Endodermal cell (in vitro differentiated cells): ENCODE results near the gene RTP2. TPM values are rescaled to one million over a fixed set of nuclear protein-coding genes. Genes with fewer than 3 reads are reported as not detected.

Experiments used
- DNase-seq: peaks from one replicate; pipeline ENCODE4 v3.0.0-alpha.2; 2017
- H3K27ac ChIP-seq: 2 replicates; pipeline ENCODE4 v1.5.1; 2013; ENCODE audit warnings: mild to moderate bottlenecking, low read depth, low read length, moderate library complexity
- H3K27me3 ChIP-seq: 2 replicates; pipeline ENCODE4 v1.6.1; 2013; ENCODE audit warnings: mild to moderate bottlenecking, low read length, moderate library complexity; ENCODE audit not compliant: insufficient read depth, control insufficient read depth, poor library complexity, severe bottlenecking
- H3K36me3 ChIP-seq: 2 replicates; pipeline ENCODE4 v1.7.0; 2013; ENCODE audit warnings: mild to moderate bottlenecking, low read length, moderate library complexity; ENCODE audit not compliant: control insufficient read depth, insufficient read depth
- H3K4me1 ChIP-seq: one replicate; pipeline ENCODE4 v1.7.0; 2013; ENCODE audit warnings: low read length; ENCODE audit not compliant: control insufficient read depth, insufficient read depth
- H3K4me3 ChIP-seq: 2 replicates; pipeline ENCODE4 v1.5.1; 2013; ENCODE audit warnings: mild to moderate bottlenecking, low read length, moderate library complexity
- H3K9ac ChIP-seq: 2 replicates; pipeline ENCODE4 v1.6.1; 2013; ENCODE audit warnings: mild to moderate bottlenecking, low read length, moderate library complexity; ENCODE audit not compliant: poor library complexity, severe bottlenecking; ENCODE audit errors: extremely low read depth
- H3K9me3 ChIP-seq: 2 replicates; pipeline ENCODE4 v1.6.1; 2013; ENCODE audit warnings: mild to moderate bottlenecking, low read length, moderate library complexity; ENCODE audit not compliant: control insufficient read depth
- H3K27ac Mint-ChIP-seq: 2 replicates; pipeline ENCODE4 v1.8.0; 2020; ENCODE audit warnings: mixed read lengths
- H3K27me3 Mint-ChIP-seq: 2 replicates; pipeline ENCODE4 v1.8.0; 2021; ENCODE audit warnings: mild to moderate bottlenecking, mixed read lengths; ENCODE audit not compliant: insufficient read depth
- H3K36me3 Mint-ChIP-seq: 2 replicates; pipeline ENCODE4 v1.8.0; 2020; ENCODE audit warnings: low read depth, mixed read lengths
- H3K4me1 Mint-ChIP-seq: 2 replicates; pipeline ENCODE4 v1.8.0; 2020; ENCODE audit warnings: mixed read lengths
- H3K4me3 Mint-ChIP-seq: 2 replicates; pipeline ENCODE4 v1.8.0; 2020; ENCODE audit warnings: mild to moderate bottlenecking, moderate library complexity, mixed read lengths
- H3K9me3 Mint-ChIP-seq: 2 replicates; pipeline ENCODE4 v1.8.0; 2020; ENCODE audit warnings: mild to moderate bottlenecking, mixed read lengths
- WGBS, 2 experiments: methylation state at CpG; one replicate each; pipeline versions ENCODE4 v1.1.5 to v1.1.7; 2013; ENCODE audit warnings: missing lambda C conversion rate in 2 of 2, mixed read lengths in 1 of 2; ENCODE audit not compliant: insufficient coverage in 1 of 2, insufficient read length in 1 of 2; 5-methylcytosine and 5-hydroxymethylcytosine counted together
- total RNA-seq, 2 donors: library from RNA; stranded (reverse); fragmentation: NEBNext Ultra II Directional in 1 of 2; extraction: Animal tissue kit (Norgen Biotek cat#: 25700) in 1 of 2; gene quantifications; 2 replicates in 1 of 2; 3 replicates in 1 of 2; pipeline ENCODE4 v1.2.1, GENCODE V29; 2021
- TF ChIP-seq, protein P1 (sequence below): fragments of 200-600 bp; sonication (generic); conservative IDR thresholded peaks from 2 replicates; pipeline ENCODE4 v1.5.0; 2021; ENCODE audit warnings: antibody characterized with exemption, mild to moderate bottlenecking

RTP2 gene
- total RNA-seq, 2 donors from 2014 or later: not detected

- H3K4me1 ChIP-seq: no peaks in the 10 kb centered on the region
- no peak overlapping the region for H3K27ac ChIP-seq
- no peaks in the 10 kb centered on the region for H3K36me3 Mint-ChIP-seq
- H3K4me1 Mint-ChIP-seq: peaks cover 11% of the 10 kb centered on the region
- no peak overlapping the region for H3K27ac Mint-ChIP-seq
- H3K4me3 ChIP-seq: no peak overlapping the region
- no peak overlapping the region for H3K9ac ChIP-seq
- peaks cover 39% of the 10 kb centered on the region for H3K27me3 Mint-ChIP-seq
- TF ChIP-seq, protein P1, sequence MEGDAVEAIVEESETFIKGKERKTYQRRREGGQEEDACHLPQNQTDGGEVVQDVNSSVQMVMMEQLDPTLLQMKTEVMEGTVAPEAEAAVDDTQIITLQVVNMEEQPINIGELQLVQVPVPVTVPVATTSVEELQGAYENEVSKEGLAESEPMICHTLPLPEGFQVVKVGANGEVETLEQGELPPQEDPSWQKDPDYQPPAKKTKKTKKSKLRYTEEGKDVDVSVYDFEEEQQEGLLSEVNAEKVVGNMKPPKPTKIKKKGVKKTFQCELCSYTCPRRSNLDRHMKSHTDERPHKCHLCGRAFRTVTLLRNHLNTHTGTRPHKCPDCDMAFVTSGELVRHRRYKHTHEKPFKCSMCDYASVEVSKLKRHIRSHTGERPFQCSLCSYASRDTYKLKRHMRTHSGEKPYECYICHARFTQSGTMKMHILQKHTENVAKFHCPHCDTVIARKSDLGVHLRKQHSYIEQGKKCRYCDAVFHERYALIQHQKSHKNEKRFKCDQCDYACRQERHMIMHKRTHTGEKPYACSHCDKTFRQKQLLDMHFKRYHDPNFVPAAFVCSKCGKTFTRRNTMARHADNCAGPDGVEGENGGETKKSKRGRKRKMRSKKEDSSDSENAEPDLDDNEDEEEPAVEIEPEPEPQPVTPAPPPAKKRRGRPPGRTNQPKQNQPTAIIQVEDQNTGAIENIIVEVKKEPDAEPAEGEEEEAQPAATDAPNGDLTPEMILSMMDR: peak; percentile 92
- H3K27me3 ChIP-seq: peaks cover 6% of the 10 kb centered on the region
- peak; percentile 89 for DNase-seq
- 30 to 33% methylated on average over 3 to 5 of the region's 5 CpGs for WGBS, 2 experiments
- no peak overlapping the region for H3K4me3 Mint-ChIP-seq
- H3K36me3 ChIP-seq: no peaks in the 10 kb centered on the region
- H3K9me3 ChIP-seq: no peaks in the 10 kb centered on the region
- H3K9me3 Mint-ChIP-seq: no peaks in the 10 kb centered on the region
Measured at GRCh38 chr3:187678726-187679268, 23.6 kb downstream of the RTP2 start.

GRCh38 chr3:187677604-187678003 lies 24.8 kb downstream of the RTP2 start:
- Mint-ChIP-seq H3K27me3 (peaks cover 44% of the 10 kb centered on the region), H3K27ac (no peak overlapping the region)
- H3K9ac ChIP-seq: no peak overlapping the region

GRCh38 chr3:187673012-187673411 lies 29.3 kb downstream of the RTP2 start:
- Histone ChIP-seq H3K27me3 (peaks cover 49% of the 10 kb centered on the region), H3K27ac (no peak overlapping the region), H3K9me3 (no peaks in the 10 kb centered on the region), H3K4me1 (no peaks in the 10 kb centered on the region), H3K9ac (no peak overlapping the region), H3K36me3 (no peaks in the 10 kb centered on the region), H3K4me3 (no peak overlapping the region)
- WGBS, 2 experiments: 74 to 79% methylated on average over 2 to 3 of the region's 3 CpGs
- peaks cover 71% of the 10 kb centered on the region for H3K27me3 Mint-ChIP-seq
- H3K4me3 Mint-ChIP-seq: no peak overlapping the region
- no peaks in the 10 kb centered on the region for H3K36me3 Mint-ChIP-seq
- no peak overlapping the region for H3K27ac Mint-ChIP-seq
- TF ChIP-seq, protein P1: no peak
- H3K4me1 Mint-ChIP-seq: peaks cover 9% of the 10 kb centered on the region
- no peak for DNase-seq
- no peaks in the 10 kb centered on the region for H3K9me3 Mint-ChIP-seq

More at GRCh38 chr3:187677604-187678003, 24.8 kb downstream of the RTP2 start:
- H3K27ac ChIP-seq: no peak overlapping the region
- WGBS, 2 experiments: 87 to 100% methylated on average over 1 of the region's 1 CpG
- Mint-ChIP-seq H3K4me3 (no peak overlapping the region), H3K36me3 (no peaks in the 10 kb centered on the region), H3K9me3 (no peaks in the 10 kb centered on the region), H3K4me1 (peaks cover 11% of the 10 kb centered on the region)
- TF ChIP-seq, protein P1: no peak
- H3K9me3 ChIP-seq: no peaks in the 10 kb centered on the region
- no peak for DNase-seq
- no peaks in the 10 kb centered on the region for H3K4me1 ChIP-seq
- H3K36me3 ChIP-seq: no peaks in the 10 kb centered on the region
- peaks cover 17% of the 10 kb centered on the region for H3K27me3 ChIP-seq
- H3K4me3 ChIP-seq: no peak overlapping the region
